Measurements from ENCODE around the gene KCNF1.

- TF ChIP-seq CTCF (IDR thresholded peaks at IDR 0.05; ENCODE audit: low read depth, low read length) (no peak), POLR2A (IDR thresholded peaks at IDR 0.05; ENCODE audit: extremely low read depth, insufficient read length) (no peak), MAX (IDR thresholded peaks at IDR 0.05; ENCODE audit: low read depth, low read length) (no peak), MYC (IDR thresholded peaks at IDR 0.05; ENCODE audit: low read depth, low read length) (no peak)
Measured at GRCh38 chr2:10920764-10921388, 9.1 kb downstream of the KCNF1 start.

Data from NB4 (cell line).